Parathyroid adenoma (tissue), 2 donors: ENCODE measurements around the gene RNF135.
"Not testable (repeated sequence)": the region's sequence is repeated elsewhere in the genome, so short reads cannot be mapped to it uniquely, and the experiment has no call there.

Experiments
- H2AFZ ChIP-seq: fragments of 300-600 bp; sonication (generic); one replicate; pipeline ENCODE4 v1.7.0; 2017; ENCODE audit warnings: antibody characterized with exemption, mild to moderate bottlenecking
- H3K27ac ChIP-seq: fragments of 300-600 bp; sonication (generic); one replicate; pipeline ENCODE4 v1.7.0; 2017
- H3K27me3 ChIP-seq: fragments of 300-600 bp; sonication (generic); one replicate; pipeline ENCODE4 v1.7.0; 2017; ENCODE audit warnings: low read length; ENCODE audit not compliant: control insufficient read depth, insufficient read depth
- H3K36me3 ChIP-seq: fragments of 300-600 bp; sonication (generic); one replicate; pipeline ENCODE4 v1.7.0; 2017; ENCODE audit warnings: low read length; ENCODE audit not compliant: control insufficient read depth, insufficient read depth
- H3K4me1 ChIP-seq: fragments of 300-600 bp; sonication (generic); one replicate; pipeline ENCODE4 v1.7.0; 2017; ENCODE audit warnings: control low read depth
- H3K4me2 ChIP-seq: fragments of 300-600 bp; sonication (generic); one replicate; pipeline ENCODE4 v1.7.0; 2017; ENCODE audit warnings: low read length
- H3K4me3 ChIP-seq: fragments of 300-600 bp; sonication (generic); one replicate; pipeline ENCODE4 v1.7.0; 2017; ENCODE audit warnings: low read depth, low read length
- H3K79me2 ChIP-seq: fragments of 300-600 bp; sonication (generic); one replicate; pipeline ENCODE4 v1.7.0; 2017; ENCODE audit warnings: control low read depth
- H3K9ac ChIP-seq: fragments of 300-600 bp; sonication (generic); one replicate; pipeline ENCODE4 v1.7.0; 2017; ENCODE audit warnings: mild to moderate bottlenecking
- H3K9me3 ChIP-seq: fragments of 300-600 bp; sonication (generic); one replicate; pipeline ENCODE4 v1.7.0; 2017; ENCODE audit warnings: low read length; ENCODE audit not compliant: control insufficient read depth
- TF ChIP-seq, protein P1 (sequence below): fragments of 300-600 bp; sonication (generic); IDR thresholded peaks from one replicate; pipeline ENCODE4 v1.7.0; 2017; ENCODE audit warnings: antibody characterized with exemption, mild to moderate bottlenecking
- donor health status: primary hyperparathyroidism.

The RNF135 gene

DNA sequence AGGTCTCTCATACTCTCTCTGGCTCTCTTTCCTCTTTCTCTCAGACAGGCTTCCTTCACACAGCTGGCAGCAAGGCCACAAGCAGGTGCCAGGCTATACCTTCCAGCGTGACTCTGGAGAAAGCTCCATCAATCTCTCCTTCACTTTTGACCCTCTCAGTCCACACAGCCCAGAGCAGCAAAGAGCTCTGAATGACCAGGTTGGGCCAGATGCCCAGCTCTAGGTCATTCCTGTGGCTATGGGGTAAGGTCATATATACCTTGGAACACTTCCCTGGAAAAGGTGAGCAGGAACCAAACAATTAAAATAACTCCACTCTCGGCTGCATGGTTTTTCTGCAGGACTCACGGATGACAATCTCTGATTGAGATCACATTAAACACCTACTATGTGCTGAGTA lies 40.3 kb upstream of the RNF135 start:
- Histone ChIP-seq H3K4me1 (no peaks in the 10 kb centered on the region), H3K4me2 (no peak overlapping the region), H3K27me3 (no peaks in the 10 kb centered on the region), H3K4me3 (no peak overlapping the region), H3K79me2 (no peaks in the 10 kb centered on the region), H3K27ac (no peak overlapping the region), H3K9ac (no peak overlapping the region), H3K36me3 (no peaks in the 10 kb centered on the region), H3K9me3 (no peaks in the 10 kb centered on the region), H2AFZ (no peak overlapping the region)
- TF ChIP-seq, protein P1, sequence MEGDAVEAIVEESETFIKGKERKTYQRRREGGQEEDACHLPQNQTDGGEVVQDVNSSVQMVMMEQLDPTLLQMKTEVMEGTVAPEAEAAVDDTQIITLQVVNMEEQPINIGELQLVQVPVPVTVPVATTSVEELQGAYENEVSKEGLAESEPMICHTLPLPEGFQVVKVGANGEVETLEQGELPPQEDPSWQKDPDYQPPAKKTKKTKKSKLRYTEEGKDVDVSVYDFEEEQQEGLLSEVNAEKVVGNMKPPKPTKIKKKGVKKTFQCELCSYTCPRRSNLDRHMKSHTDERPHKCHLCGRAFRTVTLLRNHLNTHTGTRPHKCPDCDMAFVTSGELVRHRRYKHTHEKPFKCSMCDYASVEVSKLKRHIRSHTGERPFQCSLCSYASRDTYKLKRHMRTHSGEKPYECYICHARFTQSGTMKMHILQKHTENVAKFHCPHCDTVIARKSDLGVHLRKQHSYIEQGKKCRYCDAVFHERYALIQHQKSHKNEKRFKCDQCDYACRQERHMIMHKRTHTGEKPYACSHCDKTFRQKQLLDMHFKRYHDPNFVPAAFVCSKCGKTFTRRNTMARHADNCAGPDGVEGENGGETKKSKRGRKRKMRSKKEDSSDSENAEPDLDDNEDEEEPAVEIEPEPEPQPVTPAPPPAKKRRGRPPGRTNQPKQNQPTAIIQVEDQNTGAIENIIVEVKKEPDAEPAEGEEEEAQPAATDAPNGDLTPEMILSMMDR = no peak

DNA sequence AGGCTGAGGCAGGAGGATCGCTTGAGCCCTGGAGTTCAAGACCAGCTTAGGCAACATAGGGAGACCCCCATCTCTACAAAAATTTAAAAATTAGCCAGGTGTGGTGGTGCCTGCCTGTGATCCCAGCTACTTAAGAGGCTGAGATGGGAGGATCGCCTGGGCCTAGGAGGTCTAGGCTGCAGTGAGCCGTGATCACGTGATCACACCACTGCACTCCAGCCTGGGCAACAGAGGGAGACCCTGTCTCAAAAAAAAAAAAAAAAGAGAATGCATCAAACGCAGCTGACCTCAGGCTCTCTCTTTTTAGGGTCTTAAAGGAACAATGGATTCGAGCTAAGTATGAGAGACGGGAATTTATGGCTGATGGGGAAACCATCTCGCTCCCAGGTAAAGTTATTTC lies 39.3 kb upstream of the RNF135 start:
- H3K27ac ChIP-seq, H3K9me3 ChIP-seq, H3K36me3 ChIP-seq, H3K79me2 ChIP-seq, H3K9ac ChIP-seq, H3K4me3 ChIP-seq, H3K4me2 ChIP-seq, H2AFZ ChIP-seq, H3K27me3 ChIP-seq, H3K4me1 ChIP-seq: not testable (repeated sequence)

DNA sequence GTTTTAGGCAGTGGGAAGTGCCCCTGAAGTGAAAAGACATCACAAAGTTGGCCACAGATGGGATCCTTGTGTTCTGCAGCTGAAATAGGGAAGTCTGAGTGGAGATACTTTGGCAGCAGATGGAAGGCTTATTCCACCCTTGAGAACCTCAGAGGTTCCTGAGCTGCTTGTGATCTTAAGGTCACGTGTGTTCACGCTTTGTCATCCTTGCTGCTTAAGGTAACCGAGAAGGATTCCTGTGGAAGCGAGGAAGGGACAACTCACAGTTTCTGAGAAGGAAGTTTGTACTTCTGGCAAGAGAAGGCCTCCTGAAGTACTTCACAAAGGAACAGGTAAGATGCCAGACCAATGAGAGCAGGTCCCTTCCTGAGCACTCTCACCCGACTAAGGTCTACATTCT lies 36.9 kb upstream of the RNF135 start:
- H2AFZ ChIP-seq = no peak overlapping the region
- no peaks in the 10 kb centered on the region for H3K4me1 ChIP-seq
- no peak overlapping the region for H3K4me3 ChIP-seq
- no peak overlapping the region for H3K9ac ChIP-seq
- H3K27ac ChIP-seq = no peak overlapping the region
- H3K9me3 ChIP-seq = no peaks in the 10 kb centered on the region
- H3K4me2 ChIP-seq = no peak overlapping the region
- TF ChIP-seq, protein P1 = no peak
- no peaks in the 10 kb centered on the region for H3K79me2 ChIP-seq
- H3K36me3 ChIP-seq = no peaks in the 10 kb centered on the region
- H3K27me3 ChIP-seq = no peaks in the 10 kb centered on the region

DNA sequence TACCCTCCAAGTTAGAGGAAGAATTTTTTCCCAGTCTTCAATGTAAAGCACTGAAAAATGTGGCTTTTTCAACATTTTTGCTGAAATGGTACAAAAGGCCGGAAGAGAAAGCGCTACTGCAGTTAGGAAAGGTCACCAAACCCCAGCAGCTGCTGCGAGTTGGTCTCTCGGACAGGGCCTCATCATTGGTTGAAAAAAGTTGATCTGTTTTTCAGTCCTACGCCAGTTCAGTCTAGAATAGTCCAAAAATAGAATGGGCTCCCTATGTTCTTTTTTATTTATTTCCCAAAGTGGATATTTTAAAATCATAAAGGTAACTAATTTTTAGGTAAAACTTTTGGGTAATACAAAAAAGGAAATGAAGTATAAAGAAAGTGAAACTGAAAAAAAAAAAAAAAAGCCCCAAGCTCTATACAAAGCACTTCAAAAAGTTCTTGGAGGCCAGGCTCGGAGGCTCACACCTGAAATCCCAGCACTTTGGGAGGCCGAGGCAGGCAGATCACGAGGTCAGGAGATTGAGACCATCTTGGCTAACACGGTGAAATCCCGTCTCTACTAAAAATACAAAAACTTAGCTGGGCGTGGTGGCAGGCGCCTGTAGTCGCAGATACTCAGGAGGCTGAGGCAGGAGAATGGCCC lies 31.7 kb upstream of the RNF135 start:
- no peak overlapping the region for H3K27ac ChIP-seq

DNA sequence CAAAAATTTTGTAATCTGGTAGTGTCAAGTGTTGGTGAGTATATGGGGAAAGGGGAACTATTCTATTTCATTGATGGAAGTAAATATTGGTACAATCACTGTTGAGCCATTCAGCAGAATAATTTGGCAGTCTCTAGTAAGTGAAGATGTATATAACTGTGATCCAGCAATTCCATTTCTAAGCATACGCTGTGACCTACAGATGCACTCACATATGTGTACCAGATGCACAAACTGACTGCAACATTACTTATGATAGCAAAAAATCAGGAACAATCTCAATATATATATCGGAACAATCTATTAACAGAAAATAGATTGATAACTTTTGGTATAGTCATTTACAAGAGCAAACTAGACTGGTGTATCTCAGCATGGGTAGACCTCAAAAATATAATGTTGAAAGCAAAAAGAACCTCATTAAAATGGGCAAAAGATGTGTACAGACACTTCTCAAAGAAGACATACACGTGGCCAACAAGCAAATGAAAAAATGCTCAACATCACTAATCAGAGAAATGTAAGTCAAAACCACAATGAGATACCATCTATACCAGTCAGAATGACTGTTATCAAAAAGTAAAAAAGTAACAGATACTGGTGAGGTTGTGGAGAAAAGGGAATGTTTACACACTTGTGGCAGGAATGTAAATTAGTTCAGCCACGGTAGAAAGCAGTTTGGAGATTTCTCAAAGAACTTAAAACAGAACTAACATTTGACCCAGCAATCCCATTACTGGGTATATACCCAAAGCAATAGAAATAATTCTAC lies 28.3 kb upstream of the RNF135 start:
- H3K4me3 ChIP-seq = no peak overlapping the region
- no peaks in the 10 kb centered on the region for H3K9me3 ChIP-seq
- H3K27me3 ChIP-seq = no peaks in the 10 kb centered on the region
- no peak overlapping the region for H3K9ac ChIP-seq
- no peaks in the 10 kb centered on the region for H3K4me1 ChIP-seq
- no peaks in the 10 kb centered on the region for H3K79me2 ChIP-seq
- H3K36me3 ChIP-seq = no peaks in the 10 kb centered on the region
- no peak overlapping the region for H3K4me2 ChIP-seq
- H2AFZ ChIP-seq = no peak overlapping the region
- no peak overlapping the region for H3K27ac ChIP-seq
- TF ChIP-seq, protein P1 = no peak

More for the DNA sequence above, 31.7 kb upstream of the RNF135 start:
- TF ChIP-seq, protein P1 = no peak
- Histone ChIP-seq H3K27me3 (no peaks in the 10 kb centered on the region), H3K4me1 (no peaks in the 10 kb centered on the region), H3K36me3 (no peaks in the 10 kb centered on the region), H3K9me3 (no peaks in the 10 kb centered on the region), H2AFZ (no peak overlapping the region), H3K4me3 (no peak overlapping the region), H3K4me2 (no peak overlapping the region), H3K9ac (no peak overlapping the region), H3K79me2 (no peaks in the 10 kb centered on the region)
